Lung (tissue), 12 donors: Measurements from ENCODE around the gene SHMT1. TPM values are rescaled to one million over a fixed set of nuclear protein-coding genes. Genes with fewer than 3 reads are reported as not detected.
"Not testable (repeated sequence)": the region's sequence is repeated elsewhere in the genome, so short reads cannot be mapped to it uniquely, and the experiment has no call there.

Experiments
- ATAC-seq: fragments of 200-7000 bp; cut with Tn5 transposase; one replicate; pipeline ENCODE4 v1.9.1; 2020; ENCODE audit warnings: moderate number of reproducible peaks; ENCODE audit not compliant: insufficient read depth, low FRiP score
- DNase-seq, 3 donors: peaks; one replicate each; pipeline ENCODE4 v3.0.0-alpha.2; 2013 to 2017
- H3K27ac ChIP-seq, 2 donors: one replicate each; pipeline ENCODE4 v1.5.1; 2013; ENCODE audit warnings: mild to moderate bottlenecking in 2 of 2, moderate library complexity in 2 of 2, control low read depth in 1 of 2, inconsistent platforms in 1 of 2, low read depth in 1 of 2, low read length in 1 of 2
- H3K27me3 ChIP-seq, 3 donors: one replicate each; pipeline ENCODE4 v1.5.1; 2013; ENCODE audit warnings: low read length in 2 of 3; ENCODE audit not compliant: control insufficient read depth in 3 of 3, insufficient read depth in 3 of 3
- H3K36me3 ChIP-seq, 4 donors: one replicate each; pipeline ENCODE4 v1.5.1; 2013; ENCODE audit warnings: low read length in 4 of 4, mild to moderate bottlenecking in 1 of 4, moderate library complexity in 1 of 4; ENCODE audit not compliant: control insufficient read depth in 4 of 4, insufficient read depth in 4 of 4
- H3K4me1 ChIP-seq, 5 donors: one replicate each; pipeline ENCODE4 v1.5.1; 2013; ENCODE audit warnings: low read length in 5 of 5, mild to moderate bottlenecking in 2 of 5, moderate library complexity in 1 of 5; ENCODE audit not compliant: control insufficient read depth in 5 of 5, insufficient read depth in 5 of 5
- H3K4me3 ChIP-seq: one replicate; pipeline ENCODE4 v1.5.1; 2013; ENCODE audit warnings: mild to moderate bottlenecking, control low read depth, moderate library complexity
- H3K9ac ChIP-seq, 2 donors: one replicate each; pipeline ENCODE4 v1.5.1; 2013; ENCODE audit warnings: low read length in 2 of 2, control low read depth in 1 of 2; ENCODE audit not compliant: insufficient read depth in 1 of 2
- H3K9me3 ChIP-seq, 4 donors: one replicate each; pipeline ENCODE4 v1.5.1; 2013; ENCODE audit warnings: low read length in 3 of 4, mild to moderate bottlenecking in 1 of 4, moderate library complexity in 1 of 4; ENCODE audit not compliant: control insufficient read depth in 4 of 4, insufficient read depth in 3 of 4
- CTCF ChIP-seq: IDR thresholded peaks from 2 replicates; pipeline ENCODE4 v1.5.1; 2012; ENCODE audit warnings: mild to moderate bottlenecking; ENCODE audit errors: control extremely low read depth, extremely low read depth
- WGBS, 2 donors: extraction: QIAGEN DNeasy Blood & Tissue Kit; methylation state at CpG; one replicate each; pipeline ENCODE4 v1.1.7; 2013; 5-methylcytosine and 5-hydroxymethylcytosine counted together
- polyA plus RNA-seq, 2 donors: library from polyadenylated mRNA; stranded (reverse); fragments of 200-250 nt; gene quantifications; one replicate each; pipeline ENCODE4 v1.2.1, GENCODE V29; 2013
- total RNA-seq, 2 donors: library from RNA; depleted of rRNA in 1 of 2; stranded (reverse); fragments of >200 nt in 1 of 2; gene quantifications; one replicate each; pipeline ENCODE4 v1.2.1, GENCODE V29; 2014 to 2021
- donor health status: control.
- donor health status: control.
- donor health status: Bipolar disorder and iron deficiency.
- donor health status: healthy.
- donor health status: DM: yes; HTN: yes; CAD: no.

The SHMT1 gene
- total and polyA plus RNA-seq, 4 donors, result 14.2 to 42.3 (median 25.3) TPM

GRCh38 chr17:18309202-18309601, 54.1 kb downstream of the SHMT1 start:
- no peaks in the 10 kb centered on the region for H3K9me3 ChIP-seq
- no peak for TF ChIP-seq CTCF
- H3K4me1 ChIP-seq, result peaks cover 0 to 22% (median 4%) of the 10 kb centered on the region in 5 donors
- DNase-seq (no peak), ATAC-seq (no peak)
- H3K27me3 ChIP-seq, result no peaks in the 10 kb centered on the region
- H3K9ac ChIP-seq, result no peak overlapping the region
- WGBS, 2 donors, result 92 to 97% methylated on average over 4 of the region's 4 CpGs
- H3K36me3 ChIP-seq, result peaks cover 10 to 24% (median 23%) of the 10 kb centered on the region in 4 donors
- no peak overlapping the region for H3K27ac ChIP-seq
- H3K4me3 ChIP-seq, result no peak overlapping the region

GRCh38 chr17:18303206-18303605, 60.1 kb downstream of the SHMT1 start:
- H3K36me3 ChIP-seq, result peaks cover 34 to 54% (median 39%) of the 10 kb centered on the region in 4 donors
- ATAC-seq, DNase-seq: not testable (repeated sequence)

GRCh38 chr17:18300725-18301480, 62.4 kb downstream of the SHMT1 start:
- Histone ChIP-seq H3K9me3 (no peaks in the 10 kb centered on the region), H3K9ac (no peak overlapping the region), H3K36me3 (peaks cover 28 to 42% (median 31%) of the 10 kb centered on the region in 4 donors), H3K27me3 (no peaks in the 10 kb centered on the region), H3K4me1 (no peaks in the 10 kb centered on the region), H3K27ac (no peak overlapping the region), H3K4me3 (no peak overlapping the region)
- DNase-seq (no peak), ATAC-seq (no peak)
- TF ChIP-seq CTCF, result no peak
- WGBS, 2 donors, result 48 to 69% methylated on average over 8 of the region's 8 CpGs

More at GRCh38 chr17:18303206-18303605, 60.1 kb downstream of the SHMT1 start:
- H3K9me3 ChIP-seq, H3K27ac ChIP-seq, H3K9ac ChIP-seq, H3K27me3 ChIP-seq, H3K4me3 ChIP-seq, H3K4me1 ChIP-seq: not testable (repeated sequence)
- WGBS, 2 donors, result 93 to 94% methylated on average over 13 of the region's 13 CpGs

GRCh38 chr17:18298061-18298460, 65.3 kb downstream of the SHMT1 start:
- peaks cover 28 to 36% (median 31%) of the 10 kb centered on the region in 4 donors for H3K36me3 ChIP-seq
- not testable (repeated sequence) for DNase-seq

More at GRCh38 chr17:18298061-18298460, 65.3 kb downstream of the SHMT1 start:
- 89 to 100% methylated on average over 4 to 28 of the region's 30 CpGs for WGBS, 2 donors
- H3K9me3 ChIP-seq, H3K4me1 ChIP-seq, H3K27ac ChIP-seq, H3K9ac ChIP-seq, H3K27me3 ChIP-seq, ATAC-seq, H3K4me3 ChIP-seq: not testable (repeated sequence)
